Measurements from ENCODE around the gene IDUA. TPM values are rescaled to one million over a fixed set of nuclear protein-coding genes. Genes with fewer than 3 reads are reported as not detected.

The IDUA gene
- total and polyA plus RNA-seq, 2 donors (not counting 1 experiment from before 2014, with no cell fraction given) = 57.0 to 67.4 TPM

- Histone ChIP-seq H3K79me2 (ENCODE audit: control insufficient read depth, insufficient read depth, low read length) (no peaks in the 10 kb centered on the region), H2AFZ (ENCODE audit: insufficient read depth, low read depth, low read length, poor library complexity, severe bottlenecking) (peak overlapping the region; percentile 69), H4K20me1 (ENCODE audit: control insufficient read depth, insufficient read depth, low read length, poor library complexity, severe bottlenecking) (no peaks in the 10 kb centered on the region), H3K27ac (ENCODE audit: low read length in 2 of 2) (no peak overlapping the region), H3K9ac (ENCODE audit: low read length) (peak overlapping the region; percentile 63), H3K36me3 (replicated peaks in 1 of 2; ENCODE audit: control extremely low read depth in 1 of 2, control insufficient read depth in 1 of 2, extremely low read depth in 1 of 2, insufficient read depth in 2 of 2, low read length in 1 of 2) (no peaks in the 10 kb centered on the region), H3K4me3 (ENCODE audit: control extremely low read depth in 1 of 5, extremely low read depth in 1 of 5, insufficient read depth in 1 of 5, low read depth in 2 of 5, low read length in 4 of 5) (peak overlapping the region in 4 of 5 experiments; percentile 46 to 61 (median 56)), H3K27me3 (replicated peaks in 1 of 4; ENCODE audit: control extremely low read depth in 1 of 4, control insufficient read depth in 3 of 4, insufficient read depth in 4 of 4, low read length in 3 of 4) (peaks cover 0 to 16% (median 7%) of the 10 kb centered on the region in 4 experiments), H3K4me2 (replicated peaks; ENCODE audit: low read depth, low read length, poor library complexity, severe bottlenecking) (peak overlapping the region; percentile 85), H3K9me3 (ENCODE audit: control extremely low read depth in 1 of 3, control insufficient read depth in 2 of 3, insufficient read depth in 1 of 3, low read length in 2 of 3) (peaks cover 0 to 2% (median 0%) of the 10 kb centered on the region in 3 donors), H3K4me1 (ENCODE audit: control insufficient read depth in 2 of 2, insufficient read depth in 2 of 2, low read length in 2 of 2) (peaks cover 24 to 30% of the 10 kb centered on the region in 2 donors)
- Mint-ChIP-seq H3K27ac (peak overlapping the region; percentile 26), H3K4me1 (peaks cover 22% of the 10 kb centered on the region), H3K9me3 (ENCODE audit: insufficient read depth) (no peaks in the 10 kb centered on the region), H3K27me3 (peaks cover 19% of the 10 kb centered on the region), H3K4me3 (peak overlapping the region; percentile 74)
- ChIA-PET POLR2A (no interaction called here), CTCF (no interaction called here)
- TF ChIP-seq EZH2 (IDR thresholded peaks at IDR 0.05; ENCODE audit: borderline replicate concordance, insufficient read depth, low read depth, low read length, poor library complexity, severe bottlenecking) (no peak), CTCF (IDR thresholded peaks at IDR 0.05) (no peak)
- DNase-seq (peak; percentile 63), ATAC-seq (ENCODE audit: low read depth) (no peak)
- WGBS (ENCODE audit: insufficient coverage) = under 1% methylated on average over 58 of the region's 69 CpGs
- intact Hi-C loops (cut with micrococcal nuclease) = loop anchor here (1.0 kb wide), 2 partner anchors 9 to 44 kb away; no protein-coding TSS in a partner anchor
Measured at GRCh38 chr4:1012034-1012739, 25.3 kb downstream of the IDUA start.

Data from B cell (primary cell).